ENCODE data around the gene MYH9.
A peak's percentile ranks its signal among the peaks of the same experiment; 100 is the strongest.
"Not testable (repeated sequence)": the region's sequence is repeated elsewhere in the genome, so short reads cannot be mapped to it uniquely, and the experiment has no call there.

The MYH9 gene

GRCh38 chr22:36413022-36413775, 25.4 kb upstream of the MYH9 start:
- no peaks in the 10 kb centered on the region for H3K36me3 ChIP-seq (ENCODE audit: insufficient read depth, low read length)

GRCh38 chr22:36411589-36412258, 24.0 kb upstream of the MYH9 start:
- H4K20me1 ChIP-seq (ENCODE audit: insufficient read depth, low read length), result no peaks in the 10 kb centered on the region
- no peaks in the 10 kb centered on the region for H3F3A ChIP-seq (ENCODE audit: insufficient read depth, low read length)
- H3K9ac ChIP-seq (ENCODE audit: low read length), result no peak overlapping the region
- TF ChIP-seq EZH2 (IDR thresholded peaks at IDR 0.05; ENCODE audit: borderline replicate concordance, low read length), result no peak
- no peak for TF ChIP-seq CTCF (IDR thresholded peaks at IDR 0.05; ENCODE audit: low read length)
- H3K4me1 ChIP-seq (ENCODE audit: insufficient read depth, low read length, severe bottlenecking), result peaks cover 26% of the 10 kb centered on the region
- no peak overlapping the region for H3K4me3 ChIP-seq (ENCODE audit: low read depth, low read length, poor library complexity, severe bottlenecking)
- peak overlapping the region; percentile 18 for H3K27ac ChIP-seq (ENCODE audit: low read depth, low read length, poor library complexity, severe bottlenecking)
- H3K79me2 ChIP-seq (ENCODE audit: insufficient read depth, low read length), result no peaks in the 10 kb centered on the region
- no peaks in the 10 kb centered on the region for H3K9me2 ChIP-seq (ENCODE audit: low read depth, low read length)
- no peaks in the 10 kb centered on the region for H3K9me3 ChIP-seq (ENCODE audit: low read length)
- no peak overlapping the region for H2AFZ ChIP-seq (ENCODE audit: low read length)
- H3K36me3 ChIP-seq (ENCODE audit: insufficient read depth, low read length), result no peaks in the 10 kb centered on the region
- H3K27me3 ChIP-seq (ENCODE audit: insufficient read depth, low read length), result no peaks in the 10 kb centered on the region
- no peak overlapping the region for H3K4me2 ChIP-seq (ENCODE audit: low read length)

More at GRCh38 chr22:36413022-36413775, 25.4 kb upstream of the MYH9 start:
- no peak overlapping the region for H2AFZ ChIP-seq (ENCODE audit: low read length)
- no peaks in the 10 kb centered on the region for H3K9me2 ChIP-seq (ENCODE audit: low read depth, low read length)
- no peaks in the 10 kb centered on the region for H3K79me2 ChIP-seq (ENCODE audit: insufficient read depth, low read length)
- H3K9me3 ChIP-seq (ENCODE audit: low read length), result no peaks in the 10 kb centered on the region
- TF ChIP-seq EZH2 (IDR thresholded peaks at IDR 0.05; ENCODE audit: borderline replicate concordance, low read length) (no peak), CTCF (IDR thresholded peaks at IDR 0.05; ENCODE audit: low read length) (no peak)
- H4K20me1 ChIP-seq (ENCODE audit: insufficient read depth, low read length), result no peaks in the 10 kb centered on the region
- H3F3A ChIP-seq (ENCODE audit: insufficient read depth, low read length), result no peaks in the 10 kb centered on the region
- H3K9ac ChIP-seq (ENCODE audit: low read length), result no peak overlapping the region
- peak overlapping the region; percentile 25 for H3K27ac ChIP-seq (ENCODE audit: low read depth, low read length, poor library complexity, severe bottlenecking)
- peaks cover 22% of the 10 kb centered on the region for H3K4me1 ChIP-seq (ENCODE audit: insufficient read depth, low read length, severe bottlenecking)
- H3K4me3 ChIP-seq (ENCODE audit: low read depth, low read length, poor library complexity, severe bottlenecking), result no peak overlapping the region
- H3K27me3 ChIP-seq (ENCODE audit: insufficient read depth, low read length), result no peaks in the 10 kb centered on the region
- no peak overlapping the region for H3K4me2 ChIP-seq (ENCODE audit: low read length)

GRCh38 chr22:36409911-36410756, 22.4 kb upstream of the MYH9 start:
- peaks cover 33% of the 10 kb centered on the region for H3K4me1 ChIP-seq (ENCODE audit: insufficient read depth, low read length, severe bottlenecking)
- H3K36me3 ChIP-seq (ENCODE audit: insufficient read depth, low read length), result no peaks in the 10 kb centered on the region
- H3K4me3 ChIP-seq (ENCODE audit: low read depth, low read length, poor library complexity, severe bottlenecking), result no peak overlapping the region
- H3K27me3 ChIP-seq (ENCODE audit: insufficient read depth, low read length), result no peaks in the 10 kb centered on the region
- no peak overlapping the region for H3K9ac ChIP-seq (ENCODE audit: low read length)
- H2AFZ ChIP-seq (ENCODE audit: low read length), result no peak overlapping the region
- H3K4me2 ChIP-seq (ENCODE audit: low read length), result no peak overlapping the region
- no peaks in the 10 kb centered on the region for H3K9me3 ChIP-seq (ENCODE audit: low read length)
- TF ChIP-seq CTCF (IDR thresholded peaks at IDR 0.05; ENCODE audit: low read length) (no peak), EZH2 (IDR thresholded peaks at IDR 0.05; ENCODE audit: borderline replicate concordance, low read length) (no peak)
- no peaks in the 10 kb centered on the region for H3K9me2 ChIP-seq (ENCODE audit: low read depth, low read length)
- H3K27ac ChIP-seq (ENCODE audit: low read depth, low read length, poor library complexity, severe bottlenecking), result no peak overlapping the region
- no peaks in the 10 kb centered on the region for H3K79me2 ChIP-seq (ENCODE audit: insufficient read depth, low read length)
- no peaks in the 10 kb centered on the region; the same call in 1 of the 2 replicates for H3F3A ChIP-seq (ENCODE audit: insufficient read depth, low read length)
- H4K20me1 ChIP-seq (ENCODE audit: insufficient read depth, low read length), result no peaks in the 10 kb centered on the region

- H3K9ac ChIP-seq (ENCODE audit: low read length); H3K27ac ChIP-seq (ENCODE audit: low read depth, low read length, poor library complexity, severe bottlenecking); H3K36me3 ChIP-seq (ENCODE audit: insufficient read depth, low read length); H2AFZ ChIP-seq (ENCODE audit: low read length); H3K27me3 ChIP-seq (ENCODE audit: insufficient read depth, low read length); H3K9me3 ChIP-seq (ENCODE audit: low read length); H3K4me3 ChIP-seq (ENCODE audit: low read depth, low read length, poor library complexity, severe bottlenecking); H3K9me2 ChIP-seq (ENCODE audit: low read depth, low read length); H3F3A ChIP-seq (ENCODE audit: insufficient read depth, low read length); H4K20me1 ChIP-seq (ENCODE audit: insufficient read depth, low read length); H3K79me2 ChIP-seq (ENCODE audit: insufficient read depth, low read length); H3K4me2 ChIP-seq (ENCODE audit: low read length): not testable (repeated sequence)
- peaks cover 36% of the 10 kb centered on the region for H3K4me1 ChIP-seq (ENCODE audit: insufficient read depth, low read length, severe bottlenecking)
Observed at GRCh38 chr22:36409554-36409910, 21.8 kb upstream of the MYH9 start.

Data from OCI-LY1 (cell line).